NT2/D1 (cell line): ENCODE results near the gene MSRB1.

ENCODE experiments used
- SUZ12 ChIP-seq: IDR thresholded peaks from 2 replicates; pipeline ENCODE4 v1.6.1; 2011; ENCODE audit not compliant: insufficient read length, insufficient read depth; ENCODE audit errors: extremely low read depth
- YY1 ChIP-seq: IDR thresholded peaks from 2 replicates; pipeline ENCODE4 v1.6.1; 2011; ENCODE audit not compliant: insufficient read length, insufficient read depth
- ZNF274 ChIP-seq: IDR thresholded peaks from 2 replicates; pipeline ENCODE4 v1.6.1; 2011; ENCODE audit warnings: mild to moderate bottlenecking, low read depth, low read length

- TF ChIP-seq ZNF274: no peak
- no peak for TF ChIP-seq YY1
- no peak for TF ChIP-seq SUZ12
These were observed 26.4 kb downstream of the MSRB1 start for GRCh38 chr16:1916640-1916990.
